IPS-18c (cell line): ENCODE results near the gene OR6B1.
"Not testable (repeated sequence)": the region's sequence is repeated elsewhere in the genome, so short reads cannot be mapped to it uniquely, and the experiment has no call there.

Source experiments
- H3K4me3 ChIP-seq: 2 replicates; pipeline ENCODE4 v1.7.0; 2013; ENCODE audit warnings: low read depth, mild to moderate bottlenecking, low read length, moderate library complexity; ENCODE audit not compliant: insufficient read depth
- H3K9me3 ChIP-seq: one replicate; pipeline ENCODE4 v1.6.1; 2013; ENCODE audit warnings: mild to moderate bottlenecking, low read length, moderate library complexity; ENCODE audit not compliant: control insufficient read depth, insufficient read depth

The OR6B1 gene

GRCh38 chr7:143988976-143989745 is 11.0 kb upstream of the OR6B1 start:
- Histone ChIP-seq H3K4me3 (no peak overlapping the region), H3K9me3 (peaks cover 2% of the 10 kb centered on the region)

- Histone ChIP-seq H3K9me3 (no peaks in the 10 kb centered on the region), H3K4me3 (no peak overlapping the region)
Observed at GRCh38 chr7:143992670-143993069, 7.5 kb upstream of the OR6B1 start.

- H3K9me3 ChIP-seq, result no peaks in the 10 kb centered on the region
- H3K4me3 ChIP-seq, result no peak overlapping the region
Observed at GRCh38 chr7:143993924-143994323, 6.2 kb upstream of the OR6B1 start.

- Histone ChIP-seq H3K4me3 (no peak overlapping the region), H3K9me3 (no peaks in the 10 kb centered on the region)
Observed at GRCh38 chr7:144001543-144001942, 1.4 kb downstream of the OR6B1 start.

GRCh38 chr7:144004703-144005102 is 4.6 kb downstream of the OR6B1 start:
- no peaks in the 10 kb centered on the region for H3K9me3 ChIP-seq
- no peak overlapping the region for H3K4me3 ChIP-seq

- H3K4me3 ChIP-seq, result no peak overlapping the region
Observed at GRCh38 chr7:144006029-144006691, 6.0 kb downstream of the OR6B1 start.

GRCh38 chr7:144006692-144007042 is 6.5 kb downstream of the OR6B1 start:
- no peaks in the 10 kb centered on the region for H3K9me3 ChIP-seq
- no peak overlapping the region for H3K4me3 ChIP-seq

More at GRCh38 chr7:144006029-144006691, 6.0 kb downstream of the OR6B1 start:
- no peaks in the 10 kb centered on the region for H3K9me3 ChIP-seq

- H3K4me3 ChIP-seq, result no peak overlapping the region
Observed at GRCh38 chr7:144009361-144009760, 9.2 kb downstream of the OR6B1 start.

GRCh38 chr7:144010061-144010460 is 9.9 kb downstream of the OR6B1 start:
- not testable (repeated sequence) for H3K4me3 ChIP-seq, H3K9me3 ChIP-seq

More at GRCh38 chr7:144009361-144009760, 9.2 kb downstream of the OR6B1 start:
- no peaks in the 10 kb centered on the region for H3K9me3 ChIP-seq

GRCh38 chr7:144010821-144011220 is 10.7 kb downstream of the OR6B1 start:
- not testable (repeated sequence) for H3K9me3 ChIP-seq, H3K4me3 ChIP-seq

GRCh38 chr7:144011458-144012230 is 11.5 kb downstream of the OR6B1 start:
- Histone ChIP-seq H3K4me3 (no peak overlapping the region), H3K9me3 (no peaks in the 10 kb centered on the region)

- no peaks in the 10 kb centered on the region for H3K9me3 ChIP-seq
- no peak overlapping the region for H3K4me3 ChIP-seq
Observed at GRCh38 chr7:144018065-144018464, 17.9 kb downstream of the OR6B1 start.

- Histone ChIP-seq H3K4me3 (no peak overlapping the region), H3K9me3 (no peaks in the 10 kb centered on the region)
Observed at GRCh38 chr7:144019457-144019856, 19.3 kb downstream of the OR6B1 start.

GRCh38 chr7:144020340-144020739 is 20.2 kb downstream of the OR6B1 start:
- Histone ChIP-seq H3K4me3 (no peak overlapping the region), H3K9me3 (no peaks in the 10 kb centered on the region)

GRCh38 chr7:144022169-144022568 is 22.0 kb downstream of the OR6B1 start:
- no peak overlapping the region for H3K4me3 ChIP-seq
- H3K9me3 ChIP-seq, result no peaks in the 10 kb centered on the region

- Histone ChIP-seq H3K4me3 (no peak overlapping the region), H3K9me3 (no peaks in the 10 kb centered on the region)
Observed at GRCh38 chr7:144023171-144023827, 23.2 kb downstream of the OR6B1 start.

GRCh38 chr7:144024213-144024612 is 24.1 kb downstream of the OR6B1 start:
- H3K4me3 ChIP-seq, result no peak overlapping the region
- H3K9me3 ChIP-seq, result no peaks in the 10 kb centered on the region
